HG03469 (cell line): ENCODE data around the gene FAT1.

ENCODE experiments used
- ATAC-seq: cut with Tn5 transposase; IDR thresholded peaks from one replicate; pipeline ENCODE4 v1.9.1; 2021; ENCODE audit warnings: mild to moderate bottlenecking, moderate library complexity, moderate number of reproducible peaks; ENCODE audit not compliant: unreplicated experiment

The FAT1 gene

DNA sequence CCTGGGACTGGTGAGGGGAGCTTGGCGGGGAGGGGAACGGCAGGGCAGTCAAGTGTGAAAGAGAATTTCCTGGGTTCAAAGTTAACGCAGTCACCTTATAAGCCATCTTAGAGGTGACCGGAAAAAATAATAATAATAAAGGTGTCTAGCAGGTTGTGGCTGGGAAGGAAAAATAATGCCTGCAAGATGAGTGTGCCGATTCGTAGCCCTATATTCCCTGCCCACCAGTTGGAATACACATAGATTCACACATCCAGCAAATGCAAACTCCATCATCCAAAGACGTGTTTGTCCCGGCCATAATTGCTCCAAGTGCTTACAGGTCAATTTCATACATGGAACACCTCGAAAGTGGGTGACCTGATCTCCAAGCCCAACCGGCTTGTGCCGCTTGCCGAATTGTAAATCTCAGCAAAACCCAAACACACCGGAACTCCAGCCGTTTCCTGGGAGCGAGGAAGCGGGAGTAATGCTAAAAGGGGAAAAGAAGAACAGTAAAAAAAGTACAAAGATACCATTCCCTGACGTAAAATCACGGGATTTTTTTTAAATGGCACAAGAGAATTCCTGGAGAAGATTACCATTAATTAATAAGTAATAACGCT, 1.3 kb upstream of the FAT1 start:
- no peak for ATAC-seq

DNA sequence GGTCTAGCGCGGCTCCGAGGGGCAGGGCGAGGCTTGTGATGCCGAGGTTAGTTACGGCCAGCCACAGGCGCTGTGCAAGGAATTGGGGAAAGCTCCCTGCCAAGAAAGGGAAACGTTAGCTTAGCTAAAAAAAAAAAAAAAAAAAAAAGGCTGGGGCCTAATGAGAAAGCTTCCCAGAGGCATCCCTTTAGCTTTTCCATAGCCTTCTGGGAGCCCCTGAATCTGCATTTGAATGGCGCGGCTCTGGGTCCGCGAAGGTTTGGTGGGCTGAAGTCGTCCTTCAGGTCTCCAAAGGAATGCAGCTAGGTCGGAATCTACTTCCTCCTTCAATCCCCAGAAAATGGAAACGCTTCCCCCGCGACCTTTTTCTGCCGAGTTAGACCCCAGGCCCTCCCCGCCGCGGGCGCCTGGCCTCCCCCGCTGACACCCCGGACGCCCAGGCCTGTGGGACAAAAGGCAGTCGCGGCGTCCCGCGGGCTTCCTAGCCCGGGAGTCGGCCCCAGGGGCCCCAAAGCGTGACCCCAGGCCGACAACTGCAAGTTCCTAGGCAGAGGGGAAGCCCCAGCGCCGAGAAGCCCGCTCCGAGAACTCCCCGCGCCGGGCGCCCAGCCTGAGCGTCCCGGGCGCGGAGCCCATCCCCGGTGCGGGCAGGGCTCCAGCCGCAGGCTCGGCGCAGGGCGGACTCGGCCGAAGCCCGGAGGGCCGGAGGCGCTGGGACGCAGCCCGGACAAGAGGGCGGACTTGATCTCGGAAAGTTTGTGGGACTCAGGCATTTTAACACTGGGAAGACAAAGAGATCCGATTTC, 605 bp upstream of the FAT1 start:
- ATAC-seq: no peak

DNA sequence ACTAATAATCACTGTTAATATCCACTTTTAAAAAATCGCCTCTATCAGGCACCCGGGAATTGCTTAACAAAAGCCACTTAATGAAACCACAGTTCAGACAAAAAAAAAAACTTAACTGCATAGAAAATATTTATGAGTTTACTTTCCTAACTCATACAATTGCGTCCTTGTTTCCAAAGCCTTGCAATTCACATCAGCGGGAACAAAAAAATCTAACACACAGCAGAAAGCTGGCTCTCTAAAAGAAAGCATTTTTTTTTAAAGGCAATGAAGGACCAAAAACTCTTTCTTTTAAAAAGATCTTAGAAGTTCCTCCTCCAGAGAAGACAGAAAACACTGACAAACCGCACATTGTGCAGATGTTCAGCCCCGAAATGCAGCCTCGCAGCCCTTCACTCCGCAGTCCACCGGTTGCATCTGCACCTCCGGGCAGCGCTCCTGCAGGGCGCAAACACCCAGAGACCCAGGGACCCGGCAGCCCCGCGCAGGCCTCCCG, 812 bp downstream of the FAT1 start:
- ATAC-seq: no peak

DNA sequence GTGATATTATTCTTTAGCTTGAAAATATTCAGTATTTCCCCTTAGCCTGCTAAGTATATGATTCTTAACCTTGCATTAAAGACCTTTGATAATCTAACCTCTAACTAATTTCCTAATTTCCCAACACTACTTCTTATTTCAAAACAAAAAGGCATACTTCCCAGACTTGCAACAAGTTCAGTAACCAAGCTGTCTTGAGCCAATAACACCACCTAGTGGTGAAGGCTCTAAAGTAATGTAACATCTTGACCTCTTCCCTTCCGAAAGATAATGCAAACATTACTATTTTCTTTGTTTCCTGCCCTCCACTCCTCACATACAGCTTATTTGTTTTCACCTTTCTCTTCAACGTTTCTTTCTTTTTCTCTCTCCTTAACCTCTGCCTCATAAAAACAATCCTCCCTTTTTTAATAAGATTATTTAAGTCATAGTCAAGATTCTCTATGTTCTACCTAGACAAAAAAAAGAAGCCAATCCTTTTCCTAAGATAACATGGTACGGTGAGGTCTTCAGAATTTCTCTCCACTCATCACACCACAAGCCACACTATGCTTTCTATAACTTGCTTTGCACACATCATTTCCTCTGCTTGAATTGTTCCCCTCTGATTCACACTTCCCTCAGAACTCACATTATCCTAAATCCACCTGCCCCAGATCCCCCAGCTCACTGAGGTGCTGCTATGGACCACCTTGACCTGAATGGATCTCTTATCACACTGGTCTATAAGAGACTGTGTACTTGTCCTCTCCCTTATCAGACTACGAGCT, 3.5 kb downstream of the FAT1 start:
- no peak for ATAC-seq

DNA sequence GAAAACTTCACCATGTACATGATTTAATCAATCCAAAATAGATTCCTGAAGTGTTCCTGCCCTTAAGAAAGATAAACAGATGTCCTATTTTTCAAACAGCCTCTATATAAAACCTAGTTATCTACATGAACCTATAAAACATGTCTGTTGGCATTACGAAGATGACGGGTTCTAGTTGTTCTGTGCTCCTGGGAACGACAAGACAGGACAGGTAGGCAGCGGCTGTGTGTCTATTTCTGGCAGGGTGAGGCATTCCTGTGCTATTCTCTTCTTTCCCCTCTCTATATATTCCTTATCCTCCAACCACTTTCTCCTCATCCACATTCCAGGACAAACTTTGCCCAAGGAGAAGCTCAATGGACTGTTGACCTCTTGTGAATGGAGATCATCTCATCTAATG, 6.1 kb downstream of the FAT1 start:
- ATAC-seq: no peak

DNA sequence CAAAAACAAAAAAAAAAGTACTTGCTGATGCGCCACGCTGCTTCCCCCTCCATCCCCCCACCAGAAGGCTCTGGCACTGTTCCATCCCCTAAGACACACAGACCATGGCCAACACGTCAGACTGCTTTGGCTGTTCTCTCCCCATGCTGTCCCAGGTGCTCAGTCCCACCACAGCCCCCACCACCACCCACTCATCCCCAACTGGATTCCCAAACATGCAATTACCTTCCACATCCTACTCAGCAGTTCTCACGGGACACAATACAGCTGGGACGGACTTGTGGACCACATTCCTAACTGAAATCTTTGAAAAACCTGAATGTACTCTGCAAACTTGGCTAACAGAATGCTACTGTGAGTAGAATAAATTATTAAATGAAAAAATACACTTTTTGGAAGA, 8.6 kb downstream of the FAT1 start:
- no peak for ATAC-seq

DNA sequence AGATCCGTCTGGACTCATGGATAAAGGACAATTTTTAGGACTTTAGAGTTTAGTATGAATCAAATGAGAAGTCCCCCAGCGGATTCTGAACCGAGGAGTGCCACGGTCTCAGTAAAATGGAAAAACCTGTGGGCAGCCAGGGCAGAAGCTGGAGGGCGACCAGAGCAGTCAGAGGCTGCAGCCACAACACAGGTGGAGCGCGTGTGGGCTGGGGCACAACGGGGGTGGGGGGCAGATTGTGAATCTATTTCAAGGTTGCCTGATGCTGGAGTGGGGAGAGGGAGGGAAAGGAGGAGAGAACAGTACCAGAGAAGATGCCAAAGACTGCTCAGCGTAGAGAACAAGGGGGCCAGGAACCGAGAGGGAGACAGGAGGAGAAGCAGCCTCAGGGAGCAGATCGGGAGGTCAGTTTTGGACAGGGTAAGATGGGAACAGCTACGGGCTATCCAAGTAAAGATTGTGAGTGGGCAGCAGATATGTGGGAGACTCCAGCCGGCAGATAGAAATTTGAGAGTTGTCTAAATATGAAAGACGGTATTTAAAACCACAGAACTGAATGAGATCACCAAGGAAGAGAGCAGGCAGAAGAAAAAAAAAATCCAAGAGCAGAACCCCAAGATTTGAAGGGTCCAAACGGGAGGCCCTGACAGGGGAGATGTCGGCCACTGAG, 9.5 kb downstream of the FAT1 start:
- no peak for ATAC-seq

DNA sequence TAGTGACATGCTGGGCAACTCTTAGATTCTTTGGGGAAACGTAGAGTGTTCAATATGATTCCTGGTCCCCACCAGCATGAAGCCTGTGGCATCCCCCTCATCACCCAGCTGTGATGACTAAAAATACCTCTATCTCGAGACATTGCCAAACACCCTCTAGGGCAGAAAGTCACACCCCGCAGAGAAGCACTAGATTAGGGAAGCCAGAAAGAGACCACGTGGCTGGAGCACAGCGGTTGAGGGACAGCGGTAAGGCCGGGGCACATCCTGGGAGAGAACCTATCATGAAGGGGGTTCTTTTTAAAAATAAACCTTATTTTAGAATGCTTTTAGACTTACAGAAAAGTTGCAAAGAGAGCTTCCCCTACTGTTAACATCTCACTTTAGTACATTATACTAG, 11.0 kb downstream of the FAT1 start:
- no peak for ATAC-seq

DNA sequence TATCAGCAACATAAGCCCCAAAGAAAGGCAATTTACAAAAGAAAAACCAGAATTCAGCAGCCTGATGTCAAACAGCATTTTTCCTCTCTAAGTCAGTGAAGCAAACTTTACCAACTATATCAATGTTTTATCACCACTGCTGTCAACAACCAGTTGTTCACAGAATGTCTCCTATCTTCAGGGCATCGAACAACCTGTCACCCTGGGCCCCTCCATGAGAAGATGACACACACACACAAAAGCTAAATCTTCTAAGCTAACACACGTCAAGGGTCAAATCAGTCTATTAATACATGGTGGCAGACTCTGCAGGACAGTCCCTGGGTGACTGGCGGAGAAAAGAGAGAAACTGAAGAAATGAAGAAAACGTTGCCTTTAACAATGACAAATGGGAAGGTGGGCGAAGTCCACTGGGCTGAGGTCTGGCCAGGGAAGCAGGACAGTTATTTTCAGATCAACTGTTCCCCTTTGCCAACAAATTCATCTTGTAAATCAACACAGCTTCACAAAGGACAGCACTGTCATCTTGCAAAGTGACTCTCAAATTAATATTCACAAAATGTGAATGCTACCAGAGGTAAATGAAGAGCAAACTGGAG, 13.0 kb downstream of the FAT1 start:
- ATAC-seq: no peak

DNA sequence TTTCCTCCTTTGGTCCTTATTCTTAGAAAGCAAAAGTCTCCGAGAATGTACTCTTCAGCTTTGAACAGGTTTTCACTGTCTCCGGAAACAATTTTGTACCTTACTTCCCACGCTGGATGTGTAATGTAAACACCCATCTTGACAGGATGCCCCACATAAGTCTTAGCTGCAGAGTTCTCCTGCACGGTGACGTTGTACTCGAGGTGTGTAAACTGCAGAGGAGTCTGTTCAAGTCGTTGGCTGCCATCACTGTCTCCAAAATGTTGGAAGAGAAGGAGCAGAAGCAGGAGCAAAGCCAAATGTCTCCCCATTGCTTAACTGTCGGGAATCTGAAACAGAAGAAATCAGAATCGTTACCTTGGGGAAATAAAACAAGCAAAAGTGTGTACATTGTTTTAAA, 14.1 kb downstream of the FAT1 start:
- ATAC-seq: no peak

DNA sequence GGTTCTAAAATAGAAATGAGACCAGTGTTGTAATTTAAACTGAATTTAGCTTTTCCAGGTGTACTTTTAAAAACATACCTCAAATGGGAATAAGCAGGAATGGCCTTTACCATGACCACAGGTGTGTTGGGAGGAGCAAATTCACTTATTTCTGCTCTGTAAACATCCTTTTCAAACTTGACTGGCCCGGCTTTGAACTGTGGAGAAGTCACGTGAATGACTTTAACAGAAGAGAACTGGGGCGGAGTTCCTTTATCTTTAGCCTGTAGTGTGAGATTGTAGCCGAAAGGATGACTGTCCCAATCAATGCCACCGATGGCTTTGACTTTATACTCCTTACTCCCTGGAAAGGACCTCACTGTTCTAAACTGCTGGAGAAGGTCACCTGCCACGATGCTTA, 15.1 kb downstream of the FAT1 start:
- ATAC-seq: no peak

DNA sequence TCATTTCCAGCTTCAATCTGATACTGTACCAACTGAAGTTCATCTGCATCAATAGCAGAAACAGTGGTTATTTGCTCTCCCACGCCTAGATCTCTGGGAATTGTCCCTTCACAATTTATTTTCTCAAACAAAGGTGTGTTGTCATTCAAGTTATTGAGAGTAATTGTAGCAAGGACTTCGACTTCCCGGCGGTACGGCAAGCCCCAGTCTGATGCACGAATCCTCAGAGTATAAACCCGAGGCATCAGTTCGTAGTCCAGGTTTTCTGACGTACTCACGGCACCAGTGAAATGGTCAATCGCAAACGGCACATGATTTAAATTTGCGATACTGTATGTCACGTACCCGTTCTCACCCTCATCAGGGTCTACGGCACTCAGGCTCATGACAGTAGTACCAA, 15.7 kb downstream of the FAT1 start:
- ATAC-seq: no peak

DNA sequence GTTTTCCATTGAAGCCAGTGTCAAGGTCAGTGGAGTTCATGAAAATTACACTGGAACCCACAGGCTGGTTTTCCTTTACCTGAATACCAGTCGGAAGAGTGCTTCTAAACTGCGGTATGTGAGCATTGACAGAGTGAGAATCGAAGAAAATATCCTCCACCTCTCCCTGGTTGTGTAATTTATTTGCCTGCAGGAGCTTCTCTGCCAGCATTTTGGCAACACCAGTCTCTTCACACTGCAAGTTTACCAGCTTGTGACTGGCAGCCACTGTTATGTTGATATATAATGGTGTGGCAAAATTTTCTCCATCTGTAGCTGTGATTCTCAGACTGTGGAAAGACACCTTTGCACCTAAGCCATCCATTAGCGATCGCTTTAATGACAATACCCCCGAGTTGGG, 16.1 kb downstream of the FAT1 start:
- ATAC-seq: no peak

DNA sequence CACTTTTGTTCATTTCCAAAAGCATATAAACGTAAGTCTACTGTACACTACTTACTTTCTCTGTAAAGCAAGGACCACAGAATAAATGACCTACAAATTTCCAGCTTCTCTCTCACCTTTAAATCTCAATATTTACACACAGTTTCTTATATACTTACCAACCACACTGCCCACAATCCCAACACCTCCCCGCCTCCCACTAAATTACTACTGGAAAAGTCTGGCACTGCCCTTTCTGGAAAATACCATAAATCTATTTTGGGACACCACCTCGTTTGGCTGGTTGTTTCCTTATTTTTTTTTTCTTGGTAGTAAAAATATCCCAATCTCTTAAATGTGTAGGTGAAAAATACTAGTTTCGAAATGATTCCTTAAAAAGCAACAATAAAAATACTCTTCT, 19.6 kb downstream of the FAT1 start:
- ATAC-seq: no peak

DNA sequence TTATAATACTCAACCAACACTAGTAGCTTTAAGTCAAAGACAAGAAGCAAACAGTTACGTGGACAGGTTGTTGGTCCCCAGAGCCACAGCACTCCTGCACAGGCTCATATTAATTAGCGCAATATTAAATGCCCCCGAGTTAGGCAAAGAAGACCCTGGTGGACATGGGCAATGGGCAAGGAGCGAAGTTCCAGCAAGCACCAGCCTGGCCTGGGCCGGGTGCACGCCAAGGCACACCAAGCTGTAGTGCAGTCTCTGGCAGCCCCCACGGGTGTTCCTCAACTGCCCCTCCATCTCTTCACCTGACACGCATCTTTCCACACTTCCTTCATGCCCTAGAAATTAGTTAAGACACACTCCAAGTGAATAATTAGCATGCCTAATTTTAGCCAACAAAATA, 20.1 kb downstream of the FAT1 start:
- no peak for ATAC-seq

DNA sequence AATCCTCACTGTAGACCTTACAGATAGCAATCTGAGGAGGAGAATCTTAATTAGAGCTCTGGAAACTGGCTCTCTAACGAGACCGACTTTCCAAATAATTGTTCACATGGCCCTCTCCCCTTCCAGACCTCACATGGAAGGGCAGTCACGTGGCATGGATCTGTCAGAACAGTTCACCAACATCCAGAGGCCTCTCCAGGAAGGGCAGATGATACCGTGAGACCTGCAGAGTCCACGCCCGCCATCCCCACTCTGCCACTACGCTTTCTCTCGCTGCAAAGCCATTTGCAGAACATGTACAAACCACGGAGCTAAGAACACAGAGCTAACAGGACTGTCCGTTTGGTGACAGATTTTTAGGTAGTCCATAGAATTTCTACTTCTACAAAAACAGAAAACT, 20.7 kb downstream of the FAT1 start:
- ATAC-seq: no peak

DNA sequence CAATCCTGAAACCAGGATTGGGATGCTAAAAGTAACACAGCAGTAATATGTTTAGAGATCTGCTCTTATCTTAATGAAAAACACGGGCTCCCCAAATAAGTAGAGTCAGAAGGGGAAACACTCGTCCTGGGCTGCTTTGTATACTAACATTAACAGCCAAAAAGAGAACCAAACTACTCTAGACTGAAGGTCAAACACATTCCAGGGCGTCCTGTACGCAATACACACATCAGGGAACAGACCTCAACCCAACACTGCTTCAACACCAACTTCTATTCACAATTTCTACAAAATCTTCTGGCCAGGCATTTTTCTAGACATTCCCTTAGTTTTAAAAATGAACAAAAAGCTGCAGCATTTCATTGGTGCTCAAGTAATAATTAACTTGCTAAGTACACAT, 21.4 kb downstream of the FAT1 start:
- ATAC-seq: no peak

DNA sequence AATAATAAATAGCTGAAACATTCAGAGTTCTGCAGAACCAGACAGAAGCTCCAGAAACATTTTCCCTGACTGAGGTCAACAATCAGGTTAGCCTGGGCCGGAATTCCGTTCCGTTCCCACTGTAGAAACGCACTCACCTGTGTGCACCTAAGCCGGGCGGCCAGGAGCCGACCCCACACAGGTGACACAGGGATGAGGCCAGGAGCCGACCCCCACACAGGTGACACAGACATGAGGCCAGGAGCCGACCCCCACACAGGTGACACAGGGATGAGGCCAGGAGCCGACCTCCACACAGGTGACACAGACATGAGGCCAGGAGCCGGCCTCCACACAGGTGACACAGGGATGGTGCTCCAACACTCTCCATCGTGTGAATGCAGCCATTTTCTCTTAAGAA, 21.9 kb downstream of the FAT1 start:
- no peak for ATAC-seq

DNA sequence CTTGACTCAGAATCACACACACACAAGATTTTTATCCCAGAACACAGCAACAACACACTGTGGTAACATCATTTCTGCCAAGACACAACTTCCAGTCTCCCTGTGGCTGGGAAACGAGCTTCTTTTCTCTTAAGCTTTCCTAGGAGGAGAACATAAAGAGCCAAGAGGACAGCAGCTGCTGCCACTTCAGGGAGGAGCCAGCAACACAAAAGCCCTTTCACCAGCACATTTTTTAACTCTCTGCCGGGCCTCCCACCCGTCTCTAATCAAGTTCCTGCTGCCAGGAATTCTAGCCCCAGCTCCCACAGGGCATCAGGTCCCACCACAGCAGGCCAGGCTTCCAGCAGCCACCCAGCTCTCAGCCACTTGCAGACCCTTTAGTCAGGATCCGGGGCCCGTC, 22.4 kb downstream of the FAT1 start:
- no peak for ATAC-seq

DNA sequence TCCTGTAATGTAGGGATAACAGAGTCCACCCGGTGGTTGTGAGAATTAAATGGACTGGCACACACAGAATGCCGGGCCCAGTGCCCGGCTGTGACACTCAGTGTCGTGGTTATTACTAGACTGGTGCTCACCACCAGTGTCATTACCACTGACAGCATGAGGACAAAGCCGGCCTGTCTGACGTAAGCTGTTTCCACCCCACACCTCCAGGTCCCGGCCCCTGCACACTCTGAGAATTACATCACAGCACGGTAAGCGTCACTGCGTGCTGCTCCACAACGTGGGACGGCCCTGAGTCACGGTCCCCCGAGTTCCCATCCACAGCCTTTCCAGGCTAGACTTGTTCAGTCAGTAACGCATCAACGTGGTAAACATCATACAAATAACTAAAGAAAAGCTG, 22.9 kb downstream of the FAT1 start:
- ATAC-seq: no peak

DNA sequence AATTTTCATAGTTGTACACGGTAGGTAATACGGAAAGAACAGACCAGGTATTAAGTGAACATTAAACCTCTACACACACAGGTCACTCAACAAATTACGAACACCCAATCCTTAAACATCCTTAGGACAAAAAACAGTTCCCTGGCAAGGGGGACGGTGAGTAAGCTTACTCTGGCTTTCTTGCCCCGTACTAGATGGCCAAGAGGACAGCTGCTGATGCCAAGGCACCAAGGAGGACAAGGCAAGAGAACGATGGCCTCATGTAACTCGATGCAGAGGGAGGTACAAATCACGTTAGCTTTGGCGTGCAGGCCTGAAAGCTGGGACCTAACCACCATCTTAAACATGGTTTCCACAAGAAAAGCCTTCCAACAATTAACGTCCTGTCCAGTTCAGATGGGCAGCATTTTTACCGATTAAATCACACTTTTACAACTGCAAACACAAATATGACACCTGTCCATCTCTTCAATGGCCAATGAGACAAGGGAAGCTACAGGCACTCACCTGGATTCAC, 23.7 kb downstream of the FAT1 start:
- no peak for ATAC-seq
